ENCODE measurements around the gene FRMD3.

FRMD3 gene

GRCh38 chr9:83441390-83441789 lies 96.8 kb downstream of the FRMD3 start:
- TF ChIP-seq CTCF (IDR thresholded peaks at IDR 0.05; ENCODE audit: low read depth, low read length, missing control alignments): no peak
- no peak overlapping the region for H3K4me3 ChIP-seq (ENCODE audit: low read depth, low read length)
- in situ Hi-C loops (cut with HindIII; ENCODE audit: low sequenced_read_pairs): no loop called here
- DNase-seq (ENCODE audit: low read depth): no peak

GRCh38 chr9:83440641-83441040 lies 97.6 kb downstream of the FRMD3 start:
- in situ Hi-C loops (cut with HindIII; ENCODE audit: low sequenced_read_pairs): no loop called here

GRCh38 chr9:83435301-83435700 lies 102.9 kb downstream of the FRMD3 start:
- in situ Hi-C loops (cut with HindIII; ENCODE audit: low sequenced_read_pairs): no loop called here
- no peak for TF ChIP-seq CTCF (IDR thresholded peaks at IDR 0.05; ENCODE audit: low read depth, low read length, missing control alignments)
- H3K4me3 ChIP-seq (ENCODE audit: low read depth, low read length): no peak overlapping the region
- no peak for DNase-seq (ENCODE audit: low read depth)

More at GRCh38 chr9:83440641-83441040, 97.6 kb downstream of the FRMD3 start:
- H3K4me3 ChIP-seq (ENCODE audit: low read depth, low read length): no peak overlapping the region
- no peak for TF ChIP-seq CTCF (IDR thresholded peaks at IDR 0.05; ENCODE audit: low read depth, low read length, missing control alignments)
- no peak for DNase-seq (ENCODE audit: low read depth)

GRCh38 chr9:83434254-83434653 lies 103.9 kb downstream of the FRMD3 start:
- no peak overlapping the region for H3K4me3 ChIP-seq (ENCODE audit: low read depth, low read length)
- in situ Hi-C loops (cut with HindIII; ENCODE audit: low sequenced_read_pairs): no loop called here
- no peak for TF ChIP-seq CTCF (IDR thresholded peaks at IDR 0.05; ENCODE audit: low read depth, low read length, missing control alignments)
- DNase-seq (ENCODE audit: low read depth): no peak

GRCh38 chr9:83433846-83434245 lies 104.4 kb downstream of the FRMD3 start:
- H3K4me3 ChIP-seq (ENCODE audit: low read depth, low read length): no peak overlapping the region
- no peak for DNase-seq (ENCODE audit: low read depth)
- in situ Hi-C loops (cut with HindIII; ENCODE audit: low sequenced_read_pairs): no loop called here
- no peak for TF ChIP-seq CTCF (IDR thresholded peaks at IDR 0.05; ENCODE audit: low read depth, low read length, missing control alignments)

GRCh38 chr9:83432877-83433550 lies 105.2 kb downstream of the FRMD3 start:
- DNase-seq (ENCODE audit: low read depth): no peak
- in situ Hi-C loops (cut with HindIII; ENCODE audit: low sequenced_read_pairs): no loop called here
- H3K4me3 ChIP-seq (ENCODE audit: low read depth, low read length): no peak overlapping the region
- TF ChIP-seq CTCF (IDR thresholded peaks at IDR 0.05; ENCODE audit: low read depth, low read length, missing control alignments): no peak
